Pulmonary artery endothelial cell (primary cell): ENCODE data around the gene SNTG2. TPM values are rescaled to one million over a fixed set of nuclear protein-coding genes. Genes with fewer than 3 reads are reported as not detected.

Experiments used
- DNase-seq: peaks from one replicate; pipeline ENCODE4 v3.0.0-alpha.2; 2011; ENCODE audit warnings: low read depth, low spot score
- total RNA-seq: library from RNA; depleted of rRNA; stranded (reverse); fragments of >200 nt; gene quantifications from 2 replicates; pipeline ENCODE4 v1.2.3, GENCODE V29; 2014

The SNTG2 gene
- total RNA-seq, 1 donor from 2014 or later: not detected

DNA sequence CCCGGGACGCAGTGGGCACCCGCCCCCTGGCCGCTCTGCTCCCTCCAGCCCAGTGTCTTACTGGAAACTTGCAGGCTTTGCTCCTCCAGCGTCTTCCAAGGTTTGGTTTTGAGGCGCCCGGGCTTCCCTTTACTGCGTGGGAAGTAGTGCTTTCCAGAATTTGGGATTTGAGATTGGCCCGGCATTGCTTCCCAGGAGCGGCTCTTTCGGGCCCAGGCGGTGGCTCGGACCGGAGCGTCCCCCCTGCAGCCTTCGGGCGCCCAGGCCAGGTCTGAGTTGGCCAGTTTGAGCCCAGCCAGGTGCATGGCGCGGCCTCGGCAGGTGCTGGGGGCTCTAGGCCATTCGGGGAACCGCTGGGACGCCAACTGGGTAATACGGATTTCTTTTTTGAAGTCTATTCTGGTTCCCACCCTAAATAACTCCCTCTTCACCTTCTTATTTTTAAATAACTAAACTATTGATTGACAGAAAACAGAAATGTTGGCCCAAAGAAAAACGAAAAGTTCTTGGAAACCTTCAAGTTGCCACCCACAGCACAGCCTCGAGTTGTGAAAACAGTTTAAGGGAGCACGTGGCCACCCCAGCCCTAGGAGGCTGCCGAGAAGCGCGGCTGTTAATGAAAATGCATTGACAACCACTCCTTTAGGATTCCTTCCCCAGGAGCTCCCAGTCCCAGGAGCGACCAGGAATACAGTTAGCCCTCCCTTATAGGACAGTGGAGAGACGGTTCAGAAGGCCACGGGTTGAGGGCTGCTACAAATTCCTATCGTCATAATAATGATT is 766 bp downstream of the SNTG2 start:
- DNase-seq: no peak

DNA sequence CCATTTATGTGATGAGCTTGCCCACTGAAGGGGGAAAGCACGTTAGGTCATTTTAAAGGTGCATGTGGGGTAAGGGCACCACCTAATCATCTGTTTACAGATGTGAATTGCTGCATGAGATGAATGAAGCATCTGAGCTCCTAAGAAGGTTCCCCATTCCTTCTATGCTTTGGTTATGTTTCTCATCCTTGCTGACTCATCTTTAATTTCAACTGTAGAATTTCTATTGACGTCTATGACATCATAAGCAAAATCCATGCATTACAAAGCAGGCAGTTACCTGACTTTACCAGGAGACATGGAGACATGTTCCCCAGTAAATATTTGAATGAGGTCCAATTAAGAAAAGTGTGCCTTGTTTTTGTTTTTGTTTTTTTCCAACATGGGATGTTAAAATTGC is 2.8 kb downstream of the SNTG2 start:
- no peak for DNase-seq

DNA sequence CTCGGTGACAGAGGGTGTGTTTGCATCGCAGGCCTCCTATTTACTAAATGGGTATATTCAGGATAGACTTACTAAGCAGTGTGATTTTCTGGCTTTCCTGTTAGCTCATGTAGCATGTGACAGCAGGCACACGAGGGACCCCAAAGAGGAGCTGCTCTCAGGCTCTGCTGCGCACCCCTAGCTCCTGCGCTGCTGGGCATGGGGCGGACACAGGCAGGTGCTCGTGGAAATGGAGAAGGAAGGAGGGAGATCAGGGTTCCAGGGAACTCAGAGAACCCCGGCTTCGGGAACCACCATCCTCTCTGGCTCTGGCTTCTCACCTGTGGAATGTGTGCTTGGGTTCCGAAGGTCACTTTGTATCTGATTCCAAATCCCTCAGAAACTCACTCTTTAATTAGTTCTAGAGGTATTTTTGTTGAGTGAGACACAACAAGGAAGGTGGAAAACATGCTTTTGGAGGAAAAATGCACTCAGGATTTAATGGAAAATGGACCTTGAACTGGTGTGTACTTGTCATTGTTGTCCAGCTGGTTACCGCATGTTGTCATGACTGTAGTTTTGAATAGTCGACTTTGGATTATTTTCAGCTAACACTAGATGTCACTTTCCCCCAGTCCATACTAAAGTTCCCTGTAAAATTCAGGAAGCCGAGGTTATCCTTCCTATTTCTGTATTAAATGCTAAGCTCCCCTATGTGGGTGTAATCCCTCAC is 3.5 kb downstream of the SNTG2 start:
- no peak for DNase-seq

DNA sequence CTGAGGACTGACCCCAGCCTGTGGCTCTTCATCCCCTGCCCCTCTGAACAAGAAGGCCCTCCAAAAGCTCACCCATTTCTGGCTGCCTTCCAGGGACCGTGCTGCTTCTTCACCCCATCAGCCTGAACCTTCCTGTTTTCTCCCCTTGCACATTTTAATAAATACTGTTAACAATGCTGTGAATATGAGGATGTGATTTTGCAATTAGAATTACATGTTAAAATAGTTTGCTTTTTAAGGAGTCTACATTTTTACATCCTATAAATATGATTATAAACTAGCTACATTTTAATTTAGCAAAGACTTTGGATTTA is 4.0 kb downstream of the SNTG2 start:
- DNase-seq: no peak

DNA sequence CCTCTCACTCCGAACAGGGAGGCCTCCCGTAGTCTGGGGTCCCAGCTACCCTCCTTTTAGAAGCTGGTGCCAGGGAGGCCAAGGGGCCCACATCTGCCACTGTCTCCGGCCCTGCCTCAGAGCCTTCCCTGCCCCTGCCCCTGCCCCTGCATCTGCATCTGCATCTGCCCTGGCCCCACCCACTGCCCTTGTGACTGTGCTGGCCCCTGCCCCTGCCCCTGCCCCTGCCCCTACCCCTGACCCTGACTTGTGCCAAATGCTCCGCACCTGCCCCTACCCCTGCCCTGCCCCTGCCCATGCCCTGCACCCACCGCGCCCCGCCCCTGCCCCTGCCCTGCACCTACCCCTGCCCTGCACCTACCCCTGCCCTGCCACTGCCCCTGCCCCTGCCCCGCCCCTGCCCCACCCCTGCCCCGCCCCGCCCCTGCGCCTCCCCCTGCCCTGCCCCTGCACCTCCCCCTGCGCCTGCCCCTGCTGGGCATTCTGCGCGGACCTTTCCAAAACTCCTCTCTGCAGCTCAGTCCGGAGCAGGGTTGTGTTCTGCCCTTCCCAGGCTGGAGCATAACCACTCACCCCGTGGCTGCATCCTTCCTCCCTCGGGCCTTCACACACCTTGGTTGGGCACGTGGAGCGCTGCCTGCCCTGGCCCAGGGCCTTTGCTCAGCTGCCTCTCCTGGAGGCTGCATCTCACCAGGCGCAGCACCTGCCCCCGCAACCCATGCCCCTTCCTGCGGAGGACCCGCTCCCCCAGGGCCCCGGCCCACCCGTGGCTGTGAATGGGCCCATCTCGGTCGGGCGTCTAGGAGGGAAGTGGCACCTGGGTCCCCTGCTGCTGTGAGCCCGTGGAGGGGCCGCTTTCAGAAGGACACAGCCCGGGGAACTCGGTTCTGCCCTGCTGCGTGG is 5.4 kb downstream of the SNTG2 start:
- no peak for DNase-seq

DNA sequence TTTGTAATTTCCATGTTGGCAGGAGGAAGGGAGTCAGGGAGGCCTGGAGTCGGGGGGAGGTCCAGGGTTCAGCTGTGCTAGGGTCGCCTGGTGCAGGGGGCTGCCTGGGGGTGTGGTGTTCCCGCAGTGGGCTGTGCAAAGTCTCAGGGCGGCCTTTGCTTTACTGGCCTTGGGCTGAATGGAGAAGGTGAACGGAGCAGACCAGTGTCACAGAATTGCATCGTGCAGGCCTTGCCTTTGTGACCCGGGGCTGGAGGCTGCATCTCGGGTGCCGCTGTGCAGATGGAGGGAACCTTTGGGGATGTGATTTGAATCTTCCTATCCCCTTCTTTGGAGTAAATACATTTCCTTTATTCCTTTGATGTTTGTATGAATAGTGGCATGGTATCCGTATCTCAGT is 8.8 kb downstream of the SNTG2 start:
- no peak for DNase-seq

DNA sequence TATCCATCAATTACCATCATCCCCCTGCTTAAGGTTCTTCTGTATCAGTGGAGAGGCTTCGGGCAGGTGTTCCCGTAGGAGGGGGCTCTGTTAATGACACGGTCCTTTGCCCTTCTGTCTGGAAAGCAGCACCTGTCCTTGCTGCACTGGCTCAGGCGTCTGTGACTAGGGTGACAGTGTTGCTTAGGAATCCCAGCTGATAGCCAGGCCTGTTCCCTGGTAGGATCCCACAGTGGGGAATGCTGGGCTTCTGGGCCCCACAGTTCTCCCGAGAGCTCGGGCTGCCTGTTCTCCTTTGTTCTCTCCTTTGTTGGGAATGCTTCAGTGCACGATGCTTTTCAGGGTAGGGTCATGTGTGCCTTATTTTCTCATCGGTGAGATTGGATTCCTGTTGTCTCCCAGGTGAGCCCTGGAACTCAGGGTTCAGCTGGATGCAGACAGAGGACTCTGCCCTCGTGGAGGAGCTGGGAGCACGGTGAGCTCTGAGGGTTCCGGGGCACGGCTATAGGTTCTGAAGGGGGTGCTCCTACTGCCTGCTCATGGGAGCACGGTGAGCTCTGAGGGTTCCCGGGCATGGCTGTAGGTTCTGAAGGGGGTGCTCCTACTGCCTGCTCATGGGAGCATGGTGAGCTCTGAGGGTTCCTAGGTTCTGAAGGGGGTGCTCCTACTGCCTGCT is 9.6 kb downstream of the SNTG2 start:
- no peak for DNase-seq

DNA sequence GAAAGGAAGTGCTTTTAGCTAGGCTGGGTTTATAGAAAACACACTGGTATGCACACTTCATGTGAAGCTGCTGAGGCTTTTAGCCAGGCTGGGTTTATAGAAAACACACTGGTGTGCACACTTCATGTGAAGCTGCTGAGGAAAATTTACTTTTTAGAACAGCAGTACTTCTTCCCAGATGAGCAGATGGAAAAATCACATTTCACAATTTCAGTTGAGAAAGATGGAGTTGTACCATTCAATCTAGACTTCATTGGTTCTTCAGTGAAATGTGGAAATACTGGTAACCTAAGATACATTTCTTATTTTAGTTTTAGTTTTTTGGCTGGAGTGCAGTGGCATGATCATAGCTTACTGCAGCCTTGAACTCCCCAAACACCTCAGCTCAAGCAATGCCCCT is 11.1 kb downstream of the SNTG2 start:
- no peak for DNase-seq

DNA sequence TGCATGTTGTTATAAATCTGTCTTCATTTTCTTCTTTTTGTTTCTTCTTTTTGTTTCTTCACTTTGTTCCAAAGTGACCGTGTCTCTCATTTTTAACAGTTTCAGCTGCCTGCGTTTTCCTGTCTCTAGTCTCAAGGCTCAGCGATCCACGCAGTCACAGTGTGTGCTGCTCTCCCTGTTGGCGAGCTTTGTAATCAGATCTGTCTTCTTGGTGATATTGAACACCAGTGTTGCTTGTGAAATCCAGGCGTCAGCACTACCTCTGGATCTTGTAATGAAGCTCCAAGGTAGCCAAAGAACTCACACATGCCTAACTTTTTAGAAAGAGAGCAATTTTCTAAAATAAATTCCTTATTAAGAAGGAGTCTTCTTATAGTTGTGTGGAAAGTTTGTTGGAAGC is 13.2 kb downstream of the SNTG2 start:
- no peak for DNase-seq

DNA sequence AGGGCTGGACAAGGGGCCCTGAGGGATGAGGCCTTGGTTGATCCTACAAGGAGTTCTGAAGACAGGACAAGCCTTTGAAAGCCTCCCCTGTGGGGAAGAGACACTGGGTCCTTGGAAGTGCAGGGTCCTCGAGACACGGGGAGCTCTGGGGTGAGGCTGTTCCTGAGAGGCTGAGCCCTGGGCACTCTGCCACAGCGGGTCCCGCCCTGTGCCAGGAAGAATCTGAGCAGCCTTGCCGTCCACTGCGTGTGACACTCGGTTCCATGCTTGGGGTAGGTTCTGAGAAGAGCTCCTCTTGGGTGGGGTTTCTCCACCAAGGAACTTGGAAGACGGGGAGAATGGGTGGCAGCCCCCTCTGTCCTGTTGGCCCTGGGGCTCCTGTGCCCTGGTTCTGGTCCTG is 13.9 kb downstream of the SNTG2 start:
- DNase-seq: no peak

DNA sequence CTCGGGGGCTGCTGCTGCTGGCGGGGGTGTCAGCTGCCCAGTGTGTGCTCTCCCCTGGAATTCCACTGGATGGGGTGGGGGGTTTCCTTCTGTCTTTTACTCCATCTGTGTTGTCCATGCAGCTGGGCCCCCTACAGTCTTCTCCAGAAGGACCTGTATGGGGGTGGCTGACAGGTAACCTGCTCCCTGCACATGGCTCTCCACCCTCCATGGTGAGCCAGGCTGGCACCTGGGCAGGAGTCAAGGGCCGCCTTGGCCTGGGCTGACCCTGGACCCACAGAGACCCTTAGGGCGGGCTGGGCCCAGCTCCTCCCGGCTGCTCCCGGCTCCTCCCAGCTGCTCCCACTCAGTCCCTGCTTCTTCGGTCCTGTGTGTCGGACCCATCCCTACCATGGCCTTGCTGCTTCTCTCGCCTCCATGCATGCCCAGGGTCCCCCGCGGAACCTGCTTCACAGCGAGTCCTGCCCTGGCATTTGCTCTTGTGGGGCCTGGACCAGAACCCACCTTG is 15.0 kb downstream of the SNTG2 start:
- DNase-seq: no peak

DNA sequence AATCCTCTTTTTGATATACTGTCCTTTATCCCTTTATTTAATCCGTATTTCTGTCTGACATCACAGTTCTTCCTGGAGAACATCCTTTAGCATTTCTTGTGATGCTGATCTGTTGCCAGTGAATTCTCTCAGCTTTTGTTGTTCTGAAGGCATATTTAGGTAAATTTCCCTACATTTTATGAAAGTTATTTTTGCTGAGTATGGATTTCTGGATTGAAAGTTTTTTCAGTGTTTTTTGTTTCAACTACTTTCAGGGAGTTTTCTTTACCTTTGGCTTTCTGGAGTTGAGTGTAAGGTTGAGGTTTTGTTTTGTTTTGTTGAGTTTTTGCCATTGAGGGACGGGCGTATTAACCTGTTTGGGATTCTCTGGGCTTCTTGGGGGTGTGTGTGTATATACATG is 22.5 kb downstream of the SNTG2 start:
- DNase-seq: no peak

DNA sequence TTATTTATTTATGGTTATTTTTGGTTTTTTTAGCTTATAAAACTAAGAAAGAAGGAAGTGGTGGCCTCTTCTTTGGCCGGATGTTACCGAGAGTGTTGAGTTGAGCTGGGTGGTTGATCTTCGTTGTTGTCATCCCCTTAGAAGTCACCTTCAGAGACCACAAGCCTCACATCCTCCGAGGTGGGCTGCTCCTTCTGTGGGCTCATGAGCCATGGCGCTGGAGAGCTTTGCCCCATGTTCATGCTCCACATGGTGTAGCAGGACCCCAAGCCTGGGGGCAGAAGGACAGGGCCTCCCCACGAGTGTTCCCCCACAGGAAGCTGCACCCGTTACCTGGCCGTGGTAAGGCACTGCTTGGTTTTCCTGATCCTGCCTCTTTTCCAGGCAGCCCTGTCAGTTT is 23.4 kb downstream of the SNTG2 start:
- no peak for DNase-seq

DNA sequence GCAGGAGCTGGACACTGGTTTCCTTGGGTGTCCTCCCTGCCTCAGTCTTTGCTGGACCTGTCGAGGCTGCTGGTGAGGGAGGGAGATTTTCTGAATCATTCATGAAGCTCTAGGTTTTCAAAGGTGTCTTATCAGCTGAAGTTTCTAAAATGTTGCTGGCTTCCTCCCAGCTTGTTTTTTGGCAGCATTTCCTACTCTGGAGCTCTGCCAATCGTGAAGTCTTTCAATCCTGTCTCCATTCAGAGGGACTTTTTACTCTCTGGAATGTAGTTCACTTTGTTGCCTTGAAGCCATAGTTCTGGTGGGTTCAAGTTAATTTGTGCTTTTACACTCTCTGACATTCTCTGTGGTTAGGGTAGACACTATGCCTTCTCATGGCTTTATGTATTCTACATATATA is 23.9 kb downstream of the SNTG2 start:
- DNase-seq: no peak

DNA sequence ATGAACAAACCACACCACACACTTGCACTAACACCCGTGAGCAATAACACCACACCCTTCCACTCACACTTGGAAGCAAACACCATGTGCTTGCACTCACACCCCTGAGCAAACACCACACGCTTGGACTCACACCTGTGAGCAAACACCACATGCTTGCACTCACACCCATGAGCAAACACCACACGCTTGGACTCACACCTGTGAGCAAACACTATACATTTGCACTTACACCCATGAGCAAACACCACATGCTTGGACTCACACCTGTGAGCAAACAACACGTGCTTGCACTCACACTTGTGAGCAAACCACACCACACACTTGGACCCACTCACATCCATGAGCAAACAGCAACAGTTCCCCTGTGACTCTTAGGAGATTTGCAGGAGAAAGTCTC is 24.4 kb downstream of the SNTG2 start:
- DNase-seq: no peak

DNA sequence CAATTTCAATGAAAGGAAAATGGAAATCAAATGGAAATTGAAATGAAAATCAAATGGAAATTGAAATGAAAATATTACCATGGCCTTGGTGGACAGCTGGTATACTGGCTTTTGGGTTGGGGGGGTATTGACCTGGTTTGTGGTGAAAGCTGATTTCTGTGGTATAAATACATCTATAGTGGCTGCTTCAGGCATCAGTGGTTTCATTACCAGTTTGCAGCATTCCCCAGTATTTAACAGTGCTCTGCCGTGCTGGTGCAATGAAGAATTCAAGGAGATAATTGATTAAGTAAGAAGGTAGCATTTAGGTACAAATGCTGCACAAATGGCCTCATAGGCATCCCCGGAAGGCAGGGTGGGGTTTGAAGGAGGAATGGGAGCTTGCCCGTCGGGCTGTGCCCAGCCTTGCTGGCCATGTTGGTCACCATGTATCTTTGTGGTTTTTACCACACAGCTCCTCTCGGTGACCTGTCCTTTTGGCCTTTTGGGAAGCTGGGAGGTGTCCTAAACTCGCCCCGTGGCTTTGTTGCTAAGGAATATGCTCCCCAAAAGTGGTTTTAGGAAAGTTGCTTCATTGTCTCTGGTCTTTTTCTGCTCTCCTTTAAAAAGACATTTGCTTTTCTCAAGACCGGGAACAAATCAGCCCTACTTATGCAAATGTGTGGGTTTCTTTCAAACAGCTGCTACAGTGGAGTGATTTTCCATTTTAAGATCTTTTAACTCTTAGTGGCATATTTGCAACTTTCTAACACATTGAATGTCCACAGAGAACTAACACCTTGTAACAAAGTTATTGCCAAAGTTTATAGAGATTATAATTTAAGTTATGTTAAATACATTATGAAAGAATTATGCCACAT is 28.6 kb downstream of the SNTG2 start:
- DNase-seq: no peak

DNA sequence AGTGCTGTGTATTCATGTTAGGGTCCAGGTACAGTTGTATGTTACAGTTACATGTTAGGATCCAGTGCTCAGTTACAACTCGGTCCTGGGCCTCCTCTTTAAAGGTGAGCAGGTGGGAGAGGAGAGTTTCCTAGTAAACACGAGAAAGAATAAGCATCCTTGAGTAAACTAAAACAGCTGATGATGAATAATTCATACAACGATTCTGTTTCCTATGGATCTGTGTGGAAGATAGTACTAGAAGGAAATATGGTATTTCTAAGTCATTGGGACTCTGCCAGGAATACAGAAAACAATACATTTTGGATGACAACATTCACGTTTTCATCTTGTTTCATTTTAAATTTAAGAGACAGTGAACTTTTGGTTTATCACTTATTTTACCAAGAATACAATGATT is 29.5 kb downstream of the SNTG2 start:
- DNase-seq: no peak

DNA sequence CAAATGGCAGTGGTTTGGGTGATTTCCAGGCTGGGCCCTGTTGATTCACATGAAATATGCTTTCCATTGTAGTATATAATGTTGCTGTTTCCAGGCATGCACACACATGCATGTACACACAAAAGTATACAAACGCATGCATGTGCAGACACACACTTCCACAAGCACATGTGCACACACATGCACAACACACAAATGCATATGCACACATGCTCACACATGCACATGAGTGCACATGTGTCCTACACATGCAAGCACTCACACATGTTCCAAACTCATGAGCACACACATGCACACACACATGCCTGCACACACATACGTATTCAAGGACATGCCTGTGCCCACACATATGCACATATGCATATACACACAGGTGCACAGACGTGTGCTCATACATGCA is 30.6 kb downstream of the SNTG2 start:
- DNase-seq: no peak

DNA sequence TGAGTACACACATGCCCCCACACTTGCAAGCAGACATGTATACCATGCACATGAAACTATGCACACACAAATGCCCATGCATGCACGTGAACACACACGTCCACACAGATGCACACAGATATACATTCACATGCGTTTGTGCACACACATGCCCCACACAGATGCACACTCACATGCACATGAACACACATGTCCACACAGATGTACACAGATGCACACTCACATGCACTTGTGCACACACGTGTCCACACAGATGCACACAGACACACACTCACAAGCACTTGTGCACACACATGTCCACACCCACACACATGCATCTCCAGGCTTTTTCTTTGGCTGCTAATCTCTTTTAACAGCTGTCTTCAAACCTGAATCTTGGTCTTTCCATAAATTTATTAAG is 31.1 kb downstream of the SNTG2 start:
- no peak for DNase-seq

DNA sequence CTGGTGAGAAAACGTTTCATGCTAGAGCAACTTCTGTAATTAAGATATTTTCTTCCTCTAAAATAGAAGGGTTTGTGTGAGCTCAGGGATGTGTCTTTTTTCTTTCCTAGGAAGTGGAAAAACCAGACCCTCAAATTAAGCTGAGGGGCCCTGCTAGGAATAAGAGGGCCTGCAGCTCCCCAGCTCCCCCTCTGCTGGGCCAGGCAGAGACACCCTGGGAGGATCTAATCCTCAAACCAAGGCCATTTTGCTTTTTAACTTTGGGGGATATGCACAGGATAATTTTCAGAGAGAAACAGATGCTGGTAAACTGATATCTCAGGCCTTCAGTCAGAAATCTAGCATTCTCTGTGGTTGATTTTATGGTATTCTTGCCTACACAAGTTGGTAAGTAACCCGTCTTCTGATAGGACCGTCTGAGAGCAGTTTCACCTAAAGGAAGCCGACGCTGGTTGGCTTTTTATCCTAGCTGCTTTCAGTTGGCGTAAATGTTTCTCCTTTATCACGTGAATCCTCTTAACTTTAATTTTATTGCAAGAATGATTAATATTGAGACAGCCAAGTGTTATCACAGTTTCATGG is 34.8 kb downstream of the SNTG2 start:
- no peak for DNase-seq
